T-helper 22 cell (primary cell): ENCODE measurements around the gene COX4I2.

ENCODE experiments used
- DNase-seq: peaks from one replicate; pipeline ENCODE4 v3.0.0-alpha.2; 2020; ENCODE audit warnings: low read depth

COX4I2 gene

DNA sequence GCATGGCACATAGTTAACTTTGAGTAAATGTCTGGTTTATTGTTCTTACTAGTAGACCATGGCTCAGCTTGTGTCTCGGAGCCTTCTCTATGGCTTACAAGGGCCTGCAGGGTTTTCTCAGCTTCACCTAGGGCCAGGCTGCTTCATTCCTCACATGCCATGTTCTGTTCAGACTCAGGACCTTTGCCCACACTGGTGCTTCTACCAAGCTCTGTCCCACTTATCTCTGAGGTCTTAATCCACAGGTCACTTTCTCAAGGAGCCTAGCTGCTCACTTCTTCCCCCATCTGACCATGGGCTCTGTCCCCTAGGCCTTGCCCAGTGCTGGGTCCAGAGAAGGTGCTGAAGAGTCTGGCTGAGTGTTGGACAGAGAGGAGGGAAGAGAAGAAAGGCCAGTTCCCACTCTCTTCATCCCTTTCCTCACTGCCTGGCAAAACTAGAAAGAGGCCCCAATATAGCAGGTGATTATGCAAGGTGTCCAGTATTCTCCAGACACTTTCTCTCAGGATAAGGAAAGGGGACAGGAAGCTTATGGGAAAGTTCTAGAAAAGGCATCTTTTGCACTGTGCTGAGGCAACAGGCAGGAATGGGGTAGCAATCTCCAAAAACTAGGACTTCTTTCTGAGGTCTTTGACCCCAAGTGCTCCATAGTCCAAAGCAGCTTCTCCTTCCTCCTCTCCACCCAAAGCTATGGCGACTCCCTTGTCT lies 40.0 kb downstream of the COX4I2 start:
- no peak for DNase-seq

DNA sequence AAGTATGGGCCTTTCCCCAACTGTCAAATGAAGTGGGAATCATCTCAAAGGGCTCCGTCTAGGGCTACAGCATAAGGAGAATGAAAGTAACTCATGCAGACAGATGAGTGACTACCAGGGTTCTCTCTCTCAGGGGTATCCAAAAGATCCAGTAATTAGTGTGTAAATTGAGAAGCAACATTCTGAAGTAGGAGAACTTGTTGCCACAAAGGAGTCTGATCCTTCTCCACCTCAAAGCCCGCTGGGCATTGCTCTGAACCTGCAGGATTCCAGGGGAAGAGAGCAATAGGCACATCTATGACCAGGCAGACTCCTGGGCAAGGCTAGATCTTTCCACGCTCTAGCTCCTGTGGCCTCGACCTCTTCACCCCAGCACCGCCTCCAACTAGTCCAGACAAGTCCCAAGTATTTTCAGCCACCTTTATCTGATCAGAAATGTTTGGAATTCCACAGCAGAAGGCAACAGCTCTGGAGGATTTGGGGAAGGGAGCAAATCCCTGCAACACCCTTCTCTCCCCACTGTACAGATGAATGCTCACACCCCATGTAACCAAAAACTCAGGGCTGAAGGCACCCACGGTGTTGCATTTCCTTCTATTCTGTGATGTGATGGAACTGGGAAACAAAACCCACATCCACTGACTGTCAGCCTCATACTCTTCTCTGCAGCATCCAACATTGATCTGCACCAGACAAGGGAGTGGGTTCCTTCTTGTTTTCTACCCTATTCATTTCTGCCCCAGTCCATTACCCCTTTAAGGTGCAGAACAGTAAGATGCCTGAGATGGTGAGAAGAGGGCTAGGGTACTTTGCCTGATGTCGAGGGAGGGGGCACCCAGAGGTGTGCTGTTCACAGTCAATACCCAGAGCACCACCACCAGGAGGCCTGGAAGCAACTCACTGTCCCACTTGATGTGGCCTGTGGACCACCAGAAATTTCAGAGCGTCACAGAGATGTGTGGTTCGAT lies 41.0 kb downstream of the COX4I2 start:
- DNase-seq = no peak

DNA sequence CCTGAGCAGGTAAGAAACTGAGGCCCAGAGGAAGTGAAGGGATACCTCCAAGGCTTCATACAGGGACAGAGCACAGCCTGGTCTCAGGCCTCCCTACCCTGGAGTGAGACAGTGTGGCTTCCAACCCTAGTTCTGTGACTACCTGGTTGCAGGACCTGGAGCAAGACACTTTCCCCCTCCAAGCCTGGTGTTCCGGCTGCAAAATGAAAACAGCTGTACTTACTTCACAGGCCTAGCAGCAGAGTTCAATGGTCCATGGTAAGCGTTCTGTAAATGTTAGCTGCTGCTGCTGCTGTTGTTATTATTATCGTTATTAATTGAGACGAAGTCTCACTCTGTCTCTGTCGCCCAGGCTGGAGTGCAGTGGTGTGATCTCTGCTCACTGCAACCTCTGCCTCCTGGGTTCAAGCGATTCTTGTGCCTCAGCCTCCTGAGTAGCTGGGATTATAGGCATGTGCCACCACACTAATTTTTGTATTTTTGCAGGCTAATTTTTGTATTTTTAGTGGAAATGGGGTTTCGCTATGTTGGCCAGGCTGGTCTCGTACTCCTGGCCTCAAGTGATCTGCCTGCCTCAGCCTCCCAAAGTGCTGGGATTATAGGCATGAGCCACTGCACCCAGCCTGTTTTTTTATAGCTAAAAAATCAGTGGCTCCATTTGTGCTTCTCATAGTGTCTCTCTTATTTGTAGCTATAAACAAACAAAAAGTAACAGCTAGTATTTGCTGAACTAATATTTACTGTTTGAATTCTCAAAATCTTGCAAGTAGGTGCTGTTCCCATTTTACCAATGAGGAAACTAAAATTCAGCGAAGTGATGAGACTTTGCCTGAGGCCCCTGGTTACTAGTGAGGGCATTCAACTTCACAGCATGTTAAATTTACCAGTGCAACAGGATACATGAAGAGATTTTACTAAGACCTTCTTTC lies 41.9 kb downstream of the COX4I2 start:
- DNase-seq = no peak

DNA sequence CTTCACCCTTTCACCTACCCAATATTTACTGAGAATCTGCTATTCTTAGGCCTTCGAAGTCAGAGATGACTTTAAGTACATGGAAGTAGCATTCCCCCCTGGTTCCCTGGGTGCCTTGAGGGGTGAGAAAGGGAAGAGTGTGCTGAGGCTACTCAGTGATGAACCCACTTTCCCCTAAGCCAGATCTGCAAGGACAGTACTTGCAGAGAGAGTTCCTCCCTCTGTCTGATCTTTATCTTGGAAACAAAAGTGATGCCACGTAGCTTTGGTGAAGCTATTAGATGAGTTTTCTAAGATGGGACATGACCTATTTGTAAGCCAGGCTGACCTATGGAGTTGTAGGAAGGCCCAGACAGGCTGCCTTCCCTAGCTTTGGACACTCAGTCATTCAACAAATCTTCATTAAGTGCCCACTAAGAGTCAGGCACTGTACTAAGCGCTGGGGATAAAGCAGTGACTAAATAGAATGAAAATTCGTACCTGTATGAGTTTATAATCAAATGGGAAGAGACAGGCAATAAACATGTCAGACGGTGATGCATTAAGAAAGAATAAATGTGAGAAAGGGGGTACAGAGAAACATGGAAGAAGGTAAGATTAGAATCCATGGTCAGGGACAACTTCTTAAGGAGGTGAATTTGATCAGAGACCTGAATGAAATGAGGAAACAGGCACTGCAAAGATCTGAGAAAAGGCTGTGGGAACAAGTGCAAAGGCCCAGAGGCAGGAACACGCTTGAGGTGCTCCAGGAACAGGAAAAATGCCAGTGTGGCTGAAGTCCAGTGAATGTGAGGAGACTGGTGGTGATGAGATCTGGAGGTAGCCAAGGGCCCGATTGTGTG lies 42.8 kb downstream of the COX4I2 start:
- DNase-seq = no peak

DNA sequence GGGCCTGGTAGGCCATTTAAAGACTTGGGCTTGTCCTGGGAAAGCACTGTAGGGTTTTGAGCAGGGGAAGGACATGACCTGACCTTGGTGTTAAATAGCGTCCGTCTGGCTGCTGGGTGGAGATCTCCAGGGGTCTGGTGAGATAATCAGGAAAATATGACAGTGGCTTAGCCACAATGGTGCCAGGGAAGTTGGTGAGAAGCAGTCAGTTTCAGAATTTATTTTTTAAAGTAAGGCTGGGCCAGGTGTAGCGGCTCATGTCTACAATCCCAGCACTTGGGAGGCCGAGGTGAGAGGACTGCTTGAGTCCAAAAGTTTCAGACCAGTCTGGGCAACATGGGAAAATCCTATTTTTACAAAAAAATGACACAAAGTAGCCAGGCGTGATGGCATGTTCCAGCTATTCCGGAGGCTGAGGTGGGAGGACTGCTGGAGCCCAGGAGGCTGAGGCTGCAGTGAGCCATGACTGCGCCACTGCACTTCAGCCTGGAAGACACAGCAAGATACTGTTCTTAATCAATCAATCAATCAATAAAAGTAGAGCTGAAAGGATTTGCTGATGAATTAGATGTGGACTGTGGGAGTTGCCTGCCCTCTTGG lies 43.5 kb downstream of the COX4I2 start:
- no peak for DNase-seq

DNA sequence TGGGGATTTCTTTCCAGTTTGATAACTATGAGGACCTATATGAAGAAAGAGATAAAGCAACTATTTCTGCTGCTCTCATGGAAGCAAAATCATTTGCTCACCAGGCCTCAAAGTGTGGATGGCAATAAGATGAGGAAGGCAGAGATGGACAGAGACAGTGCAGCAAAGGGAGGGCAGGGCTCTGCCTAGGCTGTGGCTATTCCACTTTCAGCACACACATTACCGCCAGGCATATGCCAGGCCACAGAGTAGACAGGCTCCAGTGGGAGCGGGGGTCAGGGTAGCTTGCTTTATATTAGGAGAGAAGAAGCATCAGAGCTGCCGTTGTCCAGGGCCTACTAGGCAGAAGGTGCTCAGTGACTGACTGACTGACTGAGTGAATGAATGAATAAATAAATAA lies 44.1 kb downstream of the COX4I2 start:
- DNase-seq = no peak

DNA sequence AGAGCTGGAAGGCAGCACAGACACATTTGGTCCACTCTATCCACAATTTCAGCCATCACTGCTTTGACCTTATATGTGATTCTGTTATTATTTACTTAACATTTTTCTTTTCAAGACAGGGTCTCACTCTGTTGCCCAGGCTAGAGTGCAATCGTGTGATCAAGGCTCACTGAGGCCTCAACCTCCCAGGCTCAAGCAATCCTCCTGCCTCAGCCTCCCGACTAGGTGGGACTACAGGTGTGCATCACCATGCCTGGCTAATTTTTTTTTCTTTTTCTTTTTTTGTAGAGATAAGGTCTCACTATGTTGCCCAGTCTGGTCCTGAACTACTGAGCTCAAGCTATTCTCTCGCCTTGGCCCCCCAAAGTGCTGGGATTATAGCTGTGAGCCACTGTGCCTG lies 44.6 kb downstream of the COX4I2 start:
- no peak for DNase-seq

DNA sequence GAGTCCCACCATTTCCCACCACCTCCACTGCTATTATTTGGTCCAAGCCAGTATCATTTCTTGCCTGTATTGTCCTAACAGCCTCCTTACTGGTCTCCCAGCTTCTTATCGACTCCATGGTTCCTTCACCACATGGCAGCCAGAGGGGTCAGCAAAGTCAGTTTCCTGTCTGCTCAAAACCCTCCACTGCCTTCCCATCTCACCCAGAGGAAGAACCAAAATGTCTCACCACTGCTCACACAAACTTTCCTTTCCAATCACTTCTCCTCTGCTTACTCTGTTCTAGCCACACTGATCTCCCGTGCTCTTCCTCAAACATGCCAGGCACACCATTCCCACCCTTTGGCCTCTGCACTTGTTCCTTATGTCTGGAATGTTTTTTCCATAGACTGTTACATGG lies 45.2 kb downstream of the COX4I2 start:
- DNase-seq = no peak

DNA sequence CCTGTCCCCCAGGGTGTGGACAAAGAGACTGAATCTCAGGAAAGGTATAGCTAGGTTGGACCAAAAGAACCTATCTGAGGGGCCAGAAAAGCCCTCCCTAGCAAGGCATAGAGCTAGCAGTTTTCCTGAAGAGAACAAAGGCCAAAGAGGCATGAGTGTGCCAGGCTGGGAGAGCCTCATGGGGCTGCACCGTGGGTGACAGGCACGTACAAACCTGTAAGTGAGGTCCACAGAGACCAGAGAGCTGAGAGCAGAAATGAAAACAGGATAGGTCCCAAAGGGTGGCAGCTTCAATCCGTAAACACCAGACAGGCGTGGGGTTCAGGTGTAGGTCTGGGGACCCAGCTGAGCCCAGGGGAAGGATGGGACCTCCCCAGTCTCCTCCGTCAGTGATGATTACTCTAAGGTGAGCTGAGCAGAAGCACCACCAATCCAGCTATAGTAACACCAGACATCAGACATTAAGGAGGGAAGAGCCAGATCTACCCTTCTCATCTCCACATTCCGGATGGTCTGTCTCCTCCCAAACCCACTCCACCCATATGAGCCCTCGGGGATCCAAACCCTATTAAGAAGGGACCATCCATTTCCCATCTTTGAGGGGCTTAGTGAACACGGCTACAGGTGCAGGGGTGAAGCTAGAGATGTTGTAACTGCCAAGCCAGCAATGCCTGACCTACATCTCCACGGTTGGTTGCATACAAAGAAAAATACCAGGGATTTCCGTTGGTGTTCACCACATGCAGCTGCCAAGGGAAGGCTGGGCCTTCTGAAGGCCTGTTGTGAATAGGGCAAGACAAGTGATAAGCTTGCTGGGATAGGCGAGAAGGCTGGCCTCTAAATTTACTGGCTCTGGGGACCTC lies 46.7 kb downstream of the COX4I2 start:
- DNase-seq = no peak

DNA sequence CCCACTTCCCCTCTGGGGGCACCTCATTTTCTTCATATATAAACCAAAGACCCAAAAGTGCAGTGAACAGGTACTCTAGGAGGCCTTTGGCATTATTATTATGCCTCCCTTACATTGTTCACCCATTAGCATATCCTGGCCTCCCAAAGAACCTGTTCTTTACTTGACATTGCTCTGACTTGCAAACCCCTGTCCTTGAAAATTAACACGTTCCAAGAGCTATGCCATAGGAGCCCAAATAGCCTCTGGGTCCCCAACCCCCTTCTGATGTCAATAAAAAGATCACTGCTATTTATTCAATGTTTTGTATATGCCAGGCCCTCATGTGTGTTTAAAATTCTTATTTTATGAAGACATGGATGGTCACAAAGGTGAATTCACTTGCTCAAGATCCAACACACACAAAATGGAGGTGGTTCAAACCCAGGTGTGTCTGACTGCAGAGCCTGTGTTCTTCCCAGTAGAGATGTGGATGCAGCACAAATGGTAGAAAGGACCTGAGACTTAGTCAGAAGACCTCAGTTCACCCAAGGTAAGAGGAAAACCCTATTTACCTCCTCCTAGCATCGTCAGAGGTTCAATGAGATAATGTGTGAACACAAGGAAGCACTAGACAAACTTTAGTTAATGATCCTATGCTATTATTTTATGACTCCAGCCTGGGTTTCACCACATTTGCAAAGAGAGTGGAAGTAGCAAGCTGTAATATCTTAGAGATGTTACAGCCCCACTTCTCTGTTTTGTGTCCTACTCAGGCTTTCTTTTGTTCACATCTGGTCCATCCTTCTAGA lies 48.3 kb downstream of the COX4I2 start:
- DNase-seq = no peak

DNA sequence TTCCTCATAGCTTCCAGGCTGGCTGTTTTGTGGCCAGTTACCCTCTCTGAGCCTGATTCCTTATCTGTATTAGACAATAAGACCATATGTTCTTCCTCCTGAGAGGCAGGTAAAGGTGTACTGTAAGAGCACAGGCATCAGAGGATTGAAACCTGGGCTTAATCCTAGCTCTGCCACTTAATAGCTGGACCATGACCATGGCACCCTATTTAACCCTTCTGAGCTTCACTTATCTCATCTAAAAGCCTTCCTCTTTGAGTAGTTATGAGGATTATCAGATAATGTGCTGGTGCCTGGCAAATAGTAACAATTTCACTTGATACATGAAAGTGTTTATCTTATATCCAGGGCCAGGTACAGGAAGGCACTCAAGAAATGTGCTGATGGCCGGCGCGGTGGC lies 50.1 kb downstream of the COX4I2 start:
- no peak for DNase-seq

DNA sequence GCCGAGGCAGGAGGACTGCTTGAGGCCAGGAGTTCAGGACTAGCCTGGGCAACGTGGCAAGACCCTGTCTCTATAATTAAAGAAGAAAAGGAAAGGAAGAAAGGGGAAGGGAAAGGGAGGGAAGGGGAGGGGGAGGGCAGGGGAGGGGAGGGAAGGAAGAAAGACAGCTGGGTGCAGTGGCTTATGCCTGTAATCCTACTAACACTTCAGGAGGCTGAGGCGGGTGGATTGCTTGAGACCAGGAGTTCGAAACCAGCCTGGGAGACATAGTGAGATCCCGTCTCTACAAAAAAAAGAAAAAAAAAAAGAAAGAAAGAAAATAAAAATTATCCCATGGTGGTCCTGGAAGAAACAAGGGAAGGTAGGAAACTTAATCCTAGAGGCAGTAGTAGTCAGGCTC lies 51.4 kb downstream of the COX4I2 start:
- no peak for DNase-seq

DNA sequence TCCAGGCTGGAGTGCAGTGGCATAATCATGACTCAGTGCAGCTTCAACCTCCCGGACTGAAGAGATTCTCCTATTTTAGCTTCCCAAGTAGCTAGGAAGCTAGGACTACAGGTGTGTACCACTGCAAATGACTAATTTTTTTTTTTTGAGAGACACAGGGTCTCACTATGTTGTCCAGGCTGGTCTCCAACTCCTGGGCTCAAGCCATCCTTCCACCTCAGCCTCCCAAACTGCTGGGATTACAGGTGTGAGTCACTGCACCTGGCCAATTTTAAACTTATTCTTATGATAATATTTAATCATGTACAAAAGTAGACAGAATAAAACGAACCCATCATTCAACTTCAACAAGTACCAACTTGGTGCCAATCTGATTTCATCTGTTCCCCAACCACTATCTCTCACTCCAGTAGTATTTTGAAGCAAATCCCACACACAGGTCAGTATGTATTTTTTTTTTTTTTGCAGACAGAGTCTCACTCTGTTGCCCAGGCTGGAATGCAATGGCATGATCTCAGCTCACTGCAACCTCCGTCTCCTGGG lies 52.5 kb downstream of the COX4I2 start:
- DNase-seq = no peak

DNA sequence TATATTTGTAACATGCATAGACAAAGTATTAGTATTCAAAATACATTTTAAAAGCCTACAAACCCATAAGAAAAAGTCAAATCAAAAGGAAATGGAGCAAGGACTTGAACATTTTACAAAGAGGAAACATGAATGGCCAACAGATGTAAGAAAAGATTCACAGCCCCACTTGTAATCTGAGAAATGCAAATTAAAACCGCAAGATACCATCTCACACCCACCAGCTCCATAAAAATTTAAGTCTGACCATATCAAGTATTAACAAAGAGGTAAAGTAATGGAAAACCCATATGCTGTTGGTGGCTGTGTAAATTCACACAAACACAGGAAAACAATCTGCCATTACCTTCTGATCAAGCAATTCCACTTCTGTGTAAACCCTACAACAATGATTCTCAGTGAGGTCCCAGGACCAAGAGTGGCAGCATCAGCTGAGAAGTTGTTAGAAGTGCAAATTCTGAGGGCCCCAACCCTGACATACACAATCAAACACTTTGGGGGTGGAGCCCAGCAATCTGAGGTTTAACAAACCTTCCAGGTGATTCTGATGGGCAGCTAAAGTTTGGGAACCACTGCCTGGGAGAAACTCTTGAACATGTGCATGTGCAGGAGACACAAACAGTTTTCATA lies 54.0 kb downstream of the COX4I2 start:
- DNase-seq = no peak

DNA sequence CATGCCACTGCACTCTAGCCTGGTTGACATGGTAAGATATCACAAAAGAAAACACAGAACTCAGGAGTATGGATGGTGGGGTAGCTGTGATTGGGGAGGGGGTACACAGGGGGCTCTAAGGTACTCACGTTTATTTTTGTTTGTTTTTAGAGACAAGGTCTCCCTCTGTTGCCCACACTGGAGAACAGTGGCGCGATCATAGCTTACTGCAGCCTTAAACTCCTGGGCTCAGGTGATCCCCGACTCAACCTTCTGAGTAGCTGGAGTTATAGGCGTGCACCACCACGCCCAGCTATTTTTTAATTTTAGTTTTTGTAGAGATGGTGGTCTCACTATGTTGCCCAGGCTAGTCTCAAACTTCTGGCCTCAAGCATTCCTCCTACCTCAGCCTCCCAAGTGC lies 55.7 kb downstream of the COX4I2 start:
- DNase-seq = no peak

DNA sequence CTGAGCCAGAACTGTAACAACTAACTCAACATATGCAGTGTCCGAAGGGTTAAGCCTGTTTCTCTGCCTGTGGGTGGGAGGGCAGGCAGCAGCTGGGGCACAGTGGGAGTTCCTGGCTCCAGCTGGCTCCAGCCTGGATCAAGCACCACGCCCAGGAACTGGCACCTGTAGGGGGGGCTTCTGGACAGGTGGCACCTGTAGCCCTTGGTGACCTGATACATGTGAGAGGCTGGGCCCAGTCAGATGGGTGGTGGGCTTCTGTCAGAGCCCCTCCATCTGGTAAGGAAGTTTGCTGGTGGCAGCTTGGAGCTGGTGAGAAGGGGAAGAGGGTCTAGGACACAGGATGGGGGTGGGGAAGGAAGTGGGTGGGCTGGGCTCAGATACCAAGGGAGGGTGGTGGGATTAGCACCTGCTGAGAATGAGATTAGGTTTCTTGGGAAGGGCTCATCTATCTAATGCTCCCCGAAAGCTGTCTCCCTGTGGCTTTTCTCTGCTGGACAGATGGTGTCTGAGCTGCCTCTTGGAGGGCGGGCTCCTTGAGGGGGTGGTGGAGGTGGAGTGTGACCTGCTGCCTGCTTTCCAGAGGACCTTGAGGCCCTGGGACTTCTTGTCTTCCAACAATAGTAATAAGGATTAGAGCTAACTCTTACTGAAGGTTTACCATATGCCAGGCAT lies 56.4 kb downstream of the COX4I2 start:
- no peak for DNase-seq
